ENCODE results near the gene CR1.

Gene CR1

DNA sequence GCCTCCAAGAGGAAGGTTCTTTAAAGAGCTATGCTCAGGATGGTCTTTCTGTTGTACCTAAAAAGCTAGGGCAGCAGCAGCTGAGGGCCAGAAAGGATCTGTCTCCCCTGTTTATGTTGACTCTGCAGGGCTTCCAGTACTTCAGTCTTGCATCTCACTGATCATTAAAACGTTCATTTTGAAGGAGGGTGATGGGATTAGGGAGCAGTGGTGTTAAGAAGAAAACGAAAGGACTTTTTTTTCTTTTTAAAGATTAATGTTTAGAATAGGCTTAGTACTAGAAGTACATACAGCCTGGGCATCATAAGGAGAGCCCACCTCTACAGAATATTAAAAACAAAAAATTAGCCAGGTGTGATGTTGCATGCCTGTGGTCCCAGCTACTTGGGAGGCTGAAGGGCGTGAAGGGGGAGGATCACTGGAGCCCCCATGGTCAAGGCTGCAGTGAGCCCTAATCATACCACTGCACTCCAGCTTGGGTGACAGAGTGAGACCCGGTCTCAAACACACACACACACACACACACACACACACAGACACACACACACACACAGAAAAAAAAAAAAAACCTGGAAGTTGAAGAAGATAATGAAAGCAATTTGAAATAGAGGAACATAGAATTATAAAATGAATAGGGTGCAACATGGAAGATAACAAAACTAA, 151.8 kb downstream of the CR1 start:
- no peak overlapping the region for H3K4me3 ChIP-seq (ENCODE audit: low read depth, low read length)
- DNase-seq (ENCODE audit: low read depth), result no peak
- TF ChIP-seq MYC (IDR thresholded peaks at IDR 0.05; ENCODE audit: low read depth, low read length), result no peak
- TF ChIP-seq, protein P1, sequence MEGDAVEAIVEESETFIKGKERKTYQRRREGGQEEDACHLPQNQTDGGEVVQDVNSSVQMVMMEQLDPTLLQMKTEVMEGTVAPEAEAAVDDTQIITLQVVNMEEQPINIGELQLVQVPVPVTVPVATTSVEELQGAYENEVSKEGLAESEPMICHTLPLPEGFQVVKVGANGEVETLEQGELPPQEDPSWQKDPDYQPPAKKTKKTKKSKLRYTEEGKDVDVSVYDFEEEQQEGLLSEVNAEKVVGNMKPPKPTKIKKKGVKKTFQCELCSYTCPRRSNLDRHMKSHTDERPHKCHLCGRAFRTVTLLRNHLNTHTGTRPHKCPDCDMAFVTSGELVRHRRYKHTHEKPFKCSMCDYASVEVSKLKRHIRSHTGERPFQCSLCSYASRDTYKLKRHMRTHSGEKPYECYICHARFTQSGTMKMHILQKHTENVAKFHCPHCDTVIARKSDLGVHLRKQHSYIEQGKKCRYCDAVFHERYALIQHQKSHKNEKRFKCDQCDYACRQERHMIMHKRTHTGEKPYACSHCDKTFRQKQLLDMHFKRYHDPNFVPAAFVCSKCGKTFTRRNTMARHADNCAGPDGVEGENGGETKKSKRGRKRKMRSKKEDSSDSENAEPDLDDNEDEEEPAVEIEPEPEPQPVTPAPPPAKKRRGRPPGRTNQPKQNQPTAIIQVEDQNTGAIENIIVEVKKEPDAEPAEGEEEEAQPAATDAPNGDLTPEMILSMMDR (IDR thresholded peaks at IDR 0.05; ENCODE audit: low read depth, low read length), result no peak
- TF ChIP-seq POLR2A (IDR thresholded peaks at IDR 0.05; ENCODE audit: extremely low read depth, insufficient read length), result no peak
- TF ChIP-seq, protein P2, sequence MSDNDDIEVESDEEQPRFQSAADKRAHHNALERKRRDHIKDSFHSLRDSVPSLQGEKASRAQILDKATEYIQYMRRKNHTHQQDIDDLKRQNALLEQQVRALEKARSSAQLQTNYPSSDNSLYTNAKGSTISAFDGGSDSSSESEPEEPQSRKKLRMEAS (IDR thresholded peaks at IDR 0.05; ENCODE audit: low read depth, low read length), result no peak

DNA sequence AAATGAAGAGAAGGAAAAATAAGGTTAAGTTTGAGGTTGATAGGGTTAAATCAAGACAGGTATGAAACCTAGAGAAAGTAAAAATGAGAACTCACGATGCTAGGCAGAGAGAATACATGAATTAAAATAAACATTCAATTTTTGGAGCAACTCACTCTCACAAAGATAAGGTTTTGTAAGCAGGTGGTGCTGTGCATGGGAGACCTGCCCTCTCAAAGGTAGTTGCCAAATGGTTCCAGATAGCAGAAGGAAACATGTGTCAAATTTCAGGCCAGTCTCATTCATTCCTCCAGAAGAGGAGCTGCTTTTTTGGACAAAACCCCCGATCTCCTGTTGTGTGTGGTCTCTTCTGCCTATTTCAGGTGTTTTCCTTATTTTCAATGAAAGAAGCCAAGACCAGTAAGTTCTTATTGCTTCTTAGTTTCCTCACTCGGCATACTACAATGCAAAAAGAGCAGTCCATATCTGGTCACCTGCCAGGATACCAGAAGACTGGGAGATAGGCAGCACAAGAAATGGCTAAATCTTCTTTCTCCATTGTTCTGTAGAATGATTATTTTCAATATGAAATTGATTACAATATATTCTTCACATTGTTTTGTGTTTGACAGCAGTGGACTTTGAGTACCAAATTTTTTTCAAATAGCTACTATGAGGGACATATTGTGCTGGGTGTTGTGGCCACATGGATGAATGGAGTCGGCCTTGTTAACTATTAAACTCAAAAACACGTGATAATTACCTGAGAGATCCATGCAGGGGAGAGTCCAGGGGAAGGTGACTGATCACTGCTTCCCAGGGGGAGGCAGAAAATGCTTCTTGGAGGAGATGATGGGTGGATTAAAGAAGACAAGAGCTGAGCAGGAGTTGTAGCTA, 152.6 kb downstream of the CR1 start:
- H3K4me3 ChIP-seq (ENCODE audit: low read depth, low read length), result no peak overlapping the region
- TF ChIP-seq, protein P1 (IDR thresholded peaks at IDR 0.05; ENCODE audit: low read depth, low read length), result no peak
- TF ChIP-seq MYC (IDR thresholded peaks at IDR 0.05; ENCODE audit: low read depth, low read length) (no peak), POLR2A (IDR thresholded peaks at IDR 0.05; ENCODE audit: extremely low read depth, insufficient read length) (no peak)
- TF ChIP-seq, protein P2 (IDR thresholded peaks at IDR 0.05; ENCODE audit: low read depth, low read length), result no peak
- DNase-seq (ENCODE audit: low read depth), result no peak

DNA sequence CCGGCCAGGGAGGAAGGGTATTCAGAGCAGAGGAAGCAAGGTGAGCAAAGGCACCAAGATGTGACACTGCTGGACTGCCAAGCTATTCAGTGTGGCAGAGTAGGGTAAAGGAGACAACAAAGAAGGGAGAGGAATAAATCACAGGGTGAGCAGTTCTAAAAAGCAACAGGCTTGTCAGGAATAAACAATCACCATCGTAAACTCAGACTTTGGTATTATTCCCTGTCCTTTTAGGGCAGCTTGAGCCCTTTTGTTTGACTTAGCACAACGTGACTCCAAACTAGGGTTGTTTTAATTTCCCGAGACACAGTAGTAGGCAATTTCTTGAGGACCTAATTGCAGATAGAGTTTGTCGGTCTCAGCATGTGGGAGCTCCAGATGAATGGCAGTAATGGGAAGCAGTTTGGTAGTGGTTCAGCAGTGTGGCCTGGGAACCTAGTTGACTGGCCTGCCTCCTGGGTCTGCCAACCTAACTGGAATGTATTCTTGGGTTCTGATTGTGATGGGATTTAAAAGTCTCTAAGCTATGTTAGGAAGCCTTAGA, 153.3 kb downstream of the CR1 start:
- no peak overlapping the region for H3K4me3 ChIP-seq (ENCODE audit: low read depth, low read length)
- no peak for TF ChIP-seq POLR2A (IDR thresholded peaks at IDR 0.05; ENCODE audit: extremely low read depth, insufficient read length)
- TF ChIP-seq MYC (IDR thresholded peaks at IDR 0.05; ENCODE audit: low read depth, low read length), result no peak
- TF ChIP-seq, protein P2 (IDR thresholded peaks at IDR 0.05; ENCODE audit: low read depth, low read length), result no peak
- TF ChIP-seq, protein P1 (IDR thresholded peaks at IDR 0.05; ENCODE audit: low read depth, low read length), result no peak
- DNase-seq (ENCODE audit: low read depth), result no peak

DNA sequence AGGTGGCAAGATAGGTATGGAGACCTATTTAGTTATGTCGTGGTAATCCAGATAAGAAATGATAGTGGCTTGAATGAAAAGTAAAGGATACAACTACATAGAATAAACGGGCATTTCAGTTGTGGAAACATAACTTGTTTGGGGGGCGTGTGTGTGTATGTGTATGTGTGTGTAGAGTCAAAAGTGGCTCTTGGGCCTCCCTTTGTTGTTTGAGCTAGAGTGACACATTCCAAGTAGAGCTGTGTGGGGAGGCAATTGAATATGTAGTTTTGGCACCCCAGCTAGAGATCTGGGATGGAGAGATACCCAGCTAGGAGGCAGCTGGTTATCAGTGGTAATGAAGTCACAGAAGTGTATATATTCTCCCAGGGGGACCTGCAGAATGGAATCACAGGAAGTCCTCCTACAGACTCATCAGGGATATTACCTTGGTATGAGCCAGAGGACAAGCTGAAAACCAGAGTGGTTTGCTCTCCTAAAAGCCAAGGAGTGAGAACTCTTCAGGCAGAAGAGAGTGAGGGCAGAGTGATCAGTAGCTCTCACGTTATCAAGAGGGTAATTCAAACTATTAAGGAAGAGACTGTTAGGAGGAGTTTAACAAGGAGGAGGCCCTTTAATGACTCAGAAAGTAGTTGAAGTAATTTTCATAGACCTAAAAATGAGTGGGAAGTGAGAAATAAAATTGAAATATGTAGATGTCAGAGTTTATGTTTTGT, 154.1 kb downstream of the CR1 start:
- DNase-seq (ENCODE audit: low read depth), result no peak
- H3K4me3 ChIP-seq (ENCODE audit: low read depth, low read length), result no peak overlapping the region
- no peak for TF ChIP-seq POLR2A (IDR thresholded peaks at IDR 0.05; ENCODE audit: extremely low read depth, insufficient read length)
- TF ChIP-seq, protein P1 (IDR thresholded peaks at IDR 0.05; ENCODE audit: low read depth, low read length), result no peak
- TF ChIP-seq MYC (IDR thresholded peaks at IDR 0.05; ENCODE audit: low read depth, low read length), result no peak
- TF ChIP-seq, protein P2 (IDR thresholded peaks at IDR 0.05; ENCODE audit: low read depth, low read length), result no peak

DNA sequence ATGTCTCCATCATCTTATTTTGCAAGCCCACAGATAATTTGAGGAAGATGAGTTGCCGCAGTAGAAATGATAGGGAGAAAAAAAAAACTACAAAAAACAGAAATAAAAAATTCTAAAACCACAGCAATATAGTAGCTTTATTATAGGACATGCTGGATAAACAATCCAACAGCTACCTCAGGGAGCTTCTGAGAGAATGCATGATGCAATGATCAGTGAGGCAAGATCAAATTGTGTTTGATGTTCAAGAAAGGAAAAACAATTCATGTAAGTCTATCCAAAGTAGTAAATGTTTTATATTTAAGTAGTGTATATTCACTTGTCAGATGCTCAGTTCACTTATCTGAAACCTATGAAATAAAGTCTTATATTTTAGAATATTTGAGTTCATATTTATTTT, 155.6 kb downstream of the CR1 start:
- TF ChIP-seq MYC (IDR thresholded peaks at IDR 0.05; ENCODE audit: low read depth, low read length) (no peak), POLR2A (IDR thresholded peaks at IDR 0.05; ENCODE audit: extremely low read depth, insufficient read length) (no peak)
- TF ChIP-seq, protein P1 (IDR thresholded peaks at IDR 0.05; ENCODE audit: low read depth, low read length), result no peak
- no peak overlapping the region for H3K4me3 ChIP-seq (ENCODE audit: low read depth, low read length)
- DNase-seq (ENCODE audit: low read depth), result no peak
